WI38 (cell line): Measurements from ENCODE around the gene GSK3A.

Experiments used
- H3K4me3 ChIP-seq: 2 replicates; pipeline ENCODE4 v1.5.1; 2011; ENCODE audit warnings: low read depth, mild to moderate bottlenecking, control low read depth, low read length
- TF ChIP-seq, protein P1 (sequence below): IDR thresholded peaks from 2 replicates; pipeline ENCODE4 v1.5.1; 2012; ENCODE audit warnings: low read depth, mild to moderate bottlenecking, control low read depth, low read length

GSK3A gene

GRCh38 chr19:42216653-42217519 lies 25.5 kb downstream of the GSK3A start:
- H3K4me3 ChIP-seq, result peak overlapping the region; percentile 96
- TF ChIP-seq, protein P1, sequence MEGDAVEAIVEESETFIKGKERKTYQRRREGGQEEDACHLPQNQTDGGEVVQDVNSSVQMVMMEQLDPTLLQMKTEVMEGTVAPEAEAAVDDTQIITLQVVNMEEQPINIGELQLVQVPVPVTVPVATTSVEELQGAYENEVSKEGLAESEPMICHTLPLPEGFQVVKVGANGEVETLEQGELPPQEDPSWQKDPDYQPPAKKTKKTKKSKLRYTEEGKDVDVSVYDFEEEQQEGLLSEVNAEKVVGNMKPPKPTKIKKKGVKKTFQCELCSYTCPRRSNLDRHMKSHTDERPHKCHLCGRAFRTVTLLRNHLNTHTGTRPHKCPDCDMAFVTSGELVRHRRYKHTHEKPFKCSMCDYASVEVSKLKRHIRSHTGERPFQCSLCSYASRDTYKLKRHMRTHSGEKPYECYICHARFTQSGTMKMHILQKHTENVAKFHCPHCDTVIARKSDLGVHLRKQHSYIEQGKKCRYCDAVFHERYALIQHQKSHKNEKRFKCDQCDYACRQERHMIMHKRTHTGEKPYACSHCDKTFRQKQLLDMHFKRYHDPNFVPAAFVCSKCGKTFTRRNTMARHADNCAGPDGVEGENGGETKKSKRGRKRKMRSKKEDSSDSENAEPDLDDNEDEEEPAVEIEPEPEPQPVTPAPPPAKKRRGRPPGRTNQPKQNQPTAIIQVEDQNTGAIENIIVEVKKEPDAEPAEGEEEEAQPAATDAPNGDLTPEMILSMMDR, result no peak

- TF ChIP-seq, protein P1, result no peak
- no peak overlapping the region for H3K4me3 ChIP-seq
Measured at GRCh38 chr19:42214810-42215485, 27.5 kb downstream of the GSK3A start.

- H3K4me3 ChIP-seq, result no peak overlapping the region
- TF ChIP-seq, protein P1, result no peak
Measured at GRCh38 chr19:42212886-42213285, 29.5 kb downstream of the GSK3A start.

DNA sequence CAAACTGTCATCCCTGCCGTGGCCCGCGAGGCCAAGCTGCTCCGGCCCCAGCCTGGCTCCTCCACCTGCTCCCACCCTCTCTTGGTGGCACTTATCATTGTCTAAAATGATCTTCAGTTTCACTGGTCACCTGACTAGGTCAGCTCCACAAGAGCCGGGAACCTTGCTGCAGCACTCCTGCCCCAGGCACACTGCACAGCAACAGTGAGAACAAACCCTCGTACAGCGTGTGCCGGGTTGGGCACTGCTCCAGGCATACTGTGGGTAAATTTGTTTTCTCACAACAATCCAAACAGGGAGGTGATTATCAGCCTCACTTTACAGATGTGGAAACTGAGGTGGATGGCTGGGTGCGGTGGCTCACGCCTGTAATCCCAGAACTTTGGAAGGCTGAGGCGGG lies 33.8 kb downstream of the GSK3A start:
- TF ChIP-seq, protein P1, result no peak
- no peak overlapping the region for H3K4me3 ChIP-seq

- no peak overlapping the region for H3K4me3 ChIP-seq
- TF ChIP-seq, protein P1, result no peak
Measured at GRCh38 chr19:42207767-42208271, 34.6 kb downstream of the GSK3A start.

DNA sequence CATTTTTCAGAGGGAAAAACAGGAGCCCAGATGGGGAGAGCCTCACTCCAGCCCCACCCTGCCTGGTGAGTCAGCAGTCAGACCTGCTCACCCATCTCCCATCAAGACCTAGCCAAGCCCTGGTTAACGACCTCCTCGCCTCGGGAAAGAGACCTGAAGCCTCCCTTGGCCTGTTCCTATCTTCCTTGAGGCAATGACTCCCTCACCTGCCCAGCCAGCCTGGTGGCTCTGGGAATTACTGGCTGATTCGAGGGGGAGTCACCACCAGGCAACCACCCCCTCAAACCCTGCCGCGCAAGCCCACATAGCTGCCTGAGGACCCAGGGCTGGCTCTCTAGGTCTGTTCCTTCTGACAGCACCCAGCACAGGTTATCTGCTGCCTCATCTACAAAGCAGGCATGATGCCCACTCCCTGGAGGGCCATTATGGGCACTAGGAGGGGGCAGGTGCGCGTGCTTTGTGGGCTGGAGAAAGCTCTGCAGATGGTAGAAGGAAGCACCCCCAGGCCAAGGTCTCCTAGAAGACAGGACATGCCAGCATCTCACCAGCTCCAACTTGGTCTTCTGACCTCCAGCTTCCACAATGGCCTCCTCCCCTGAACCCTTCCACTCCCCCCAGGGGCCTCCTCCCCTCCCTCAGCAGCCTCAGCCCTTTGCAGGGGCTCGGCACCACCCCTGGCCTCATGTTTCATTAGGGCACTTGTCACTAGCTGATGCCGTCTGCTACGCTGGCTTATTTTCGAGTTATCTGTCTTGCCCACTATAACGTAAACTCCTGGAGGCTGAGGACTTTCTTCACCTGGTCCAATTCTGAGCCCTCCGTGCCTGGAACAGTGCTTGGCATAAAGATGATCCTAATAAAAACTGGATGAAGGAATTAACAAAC lies 35.3 kb downstream of the GSK3A start:
- H3K4me3 ChIP-seq, result no peak overlapping the region
- TF ChIP-seq, protein P1, result no peak
